ENCODE measurements around the gene ABHD12. TPM values are rescaled to one million over a fixed set of nuclear protein-coding genes. Genes with fewer than 3 reads are reported as not detected.

ABHD12 gene
- total and polyA plus RNA-seq, 2 donors (not counting 3 experiments of a cell fraction or from before 2014, with no cell fraction given), result 19.2 to 36.0 TPM

DNA sequence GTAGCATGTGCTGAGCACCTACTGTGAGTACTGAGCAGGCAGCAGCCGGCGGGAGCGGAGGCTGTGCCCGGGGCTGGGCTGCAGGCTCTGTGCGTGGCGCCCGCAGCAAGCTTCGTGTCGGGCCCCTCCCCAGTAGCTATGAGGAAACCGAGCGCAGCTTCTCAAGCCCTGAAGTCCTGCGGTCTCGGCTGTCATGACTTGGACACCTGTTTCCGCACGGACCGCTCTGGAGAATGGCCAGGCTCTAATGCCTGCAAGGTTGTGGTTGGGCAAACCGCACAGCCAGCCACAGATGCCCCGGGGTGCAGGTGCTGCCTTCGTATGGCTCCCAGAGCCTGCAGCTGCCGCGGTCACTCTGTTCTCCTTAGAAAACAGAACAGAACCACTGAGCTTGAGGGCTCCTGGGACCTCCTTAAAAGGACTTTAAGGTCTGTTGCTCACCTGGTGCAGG is 109.1 kb downstream of the ABHD12 start:
- TF ChIP-seq JUN (IDR thresholded peaks at IDR 0.05; ENCODE audit: borderline replicate concordance, insufficient read depth, insufficient read length, low read depth) (no peak), CTCF (IDR thresholded peaks at IDR 0.05; ENCODE audit: extremely low read depth in 1 of 2, insufficient read depth in 1 of 2, low read depth in 1 of 2, low read length in 2 of 2) (no peak)
- H3K27ac ChIP-seq (ENCODE audit: insufficient read depth, low read depth, low read length), result no peak overlapping the region
- ChIA-PET CTCF (interaction anchor here (1.0 to 1.4 kb wide), 2 partner anchors 118 to 287 kb away, joined by 3 to 5 read pairs; no protein-coding TSS in a partner anchor), POLR2A (no interaction called here)
- no peaks in the 10 kb centered on the region for H3K79me2 ChIP-seq (ENCODE audit: control insufficient read depth, insufficient read depth, low read length)
- no peak overlapping the region for H3K4me3 ChIP-seq (replicated peaks in 1 of 3; ENCODE audit: insufficient read depth in 1 of 3, low read depth in 1 of 3, low read length in 3 of 3)
- no peaks in the 10 kb centered on the region for H4K20me1 ChIP-seq (replicated peaks; ENCODE audit: control insufficient read depth, extremely low read depth, insufficient read depth, low read length)
- no peak overlapping the region for H2AFZ ChIP-seq (ENCODE audit: low read depth, low read length)
- no peak overlapping the region for H3K9ac ChIP-seq (replicated peaks; ENCODE audit: extremely low read depth, insufficient read depth, low read length)
- H3K36me3 ChIP-seq (ENCODE audit: control insufficient read depth in 2 of 2, extremely low read depth in 1 of 2, insufficient read depth in 2 of 2, low read length in 2 of 2), result peaks cover 10 to 62% of the 10 kb centered on the region in 2 experiments
- H3K4me1 ChIP-seq (ENCODE audit: control insufficient read depth, extremely low read depth, insufficient read depth, low read length), result no peaks in the 10 kb centered on the region
- dilution Hi-C loops (cut with MboI; ENCODE audit: extremely low pct_ligation_motif_present, low sequenced_read_pairs), result no loop called here
- intact Hi-C loops (cut with micrococcal nuclease), result no loop called here
- FAIRE-seq (no peak), DNase-seq (ENCODE audit: low read depth, low spot score) (no peak)
- no peak overlapping the region for H3K4me2 ChIP-seq (ENCODE audit: insufficient read depth, low read length)
- no peaks in the 10 kb centered on the region for H3K27me3 ChIP-seq (ENCODE audit: control insufficient read depth in 2 of 2, insufficient read depth in 2 of 2, low read length in 2 of 2)
- H3K9me1 ChIP-seq (replicated peaks; ENCODE audit: control insufficient read depth, extremely low read depth, insufficient read depth, low read length), result no peaks in the 10 kb centered on the region
- H3K9me3 ChIP-seq (replicated peaks; ENCODE audit: control insufficient read depth, insufficient read depth, low read length), result no peaks in the 10 kb centered on the region
- no TSS peak for BruUV-seq (replicated peaks)

DNA sequence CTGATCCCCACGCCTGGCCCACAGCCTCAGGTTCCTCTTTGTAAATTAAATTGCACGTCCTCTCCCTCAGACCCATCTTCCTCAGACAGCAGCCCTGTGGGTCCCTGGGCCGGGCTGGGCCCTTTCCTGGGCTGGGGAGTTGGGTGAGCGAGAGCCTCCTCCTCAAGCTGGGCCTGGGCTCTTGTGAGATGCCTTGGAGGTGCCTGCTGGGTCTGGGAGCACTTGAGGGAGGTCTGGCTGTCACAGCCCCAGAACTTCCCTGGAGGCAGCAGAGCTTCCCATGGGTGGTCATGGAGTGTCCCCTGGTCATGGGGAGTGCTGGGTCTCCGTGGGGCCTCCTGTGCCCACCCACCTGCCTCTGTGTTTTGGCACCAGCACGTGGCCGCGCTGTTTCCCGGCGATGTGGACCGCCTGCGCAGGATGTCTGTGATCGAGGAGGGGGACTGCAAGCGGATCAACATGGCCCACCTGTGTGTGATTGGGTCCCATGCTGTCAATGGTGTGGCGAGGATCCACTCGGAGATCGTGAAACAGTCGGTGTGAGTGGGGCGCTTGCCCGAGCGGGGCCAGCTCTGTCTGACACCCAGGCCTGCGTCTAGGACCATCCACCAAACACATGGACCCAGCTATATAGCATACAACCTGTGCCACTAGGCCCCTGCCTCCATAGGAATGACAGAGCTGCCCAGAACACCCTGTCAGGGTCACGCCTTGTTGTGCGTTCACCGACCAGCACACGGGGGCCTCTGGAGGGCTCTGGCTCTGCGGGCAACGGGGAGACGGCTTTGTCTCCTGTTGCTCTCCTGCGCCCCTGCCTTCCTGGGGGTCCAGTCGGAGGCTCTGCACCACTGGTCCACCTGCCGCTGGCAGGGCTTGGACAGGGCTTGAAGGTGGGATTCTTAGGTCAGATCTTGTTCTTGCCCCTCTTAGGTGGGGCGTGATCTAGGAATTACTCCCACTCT is 109.8 kb downstream of the ABHD12 start:
- H3K36me3 ChIP-seq (ENCODE audit: control insufficient read depth in 2 of 2, extremely low read depth in 1 of 2, insufficient read depth in 2 of 2, low read length in 2 of 2), result peaks cover 10 to 63% of the 10 kb centered on the region in 2 experiments
- dilution Hi-C loops (cut with MboI; ENCODE audit: extremely low pct_ligation_motif_present, low sequenced_read_pairs), result no loop called here
- no TSS peak for BruUV-seq (replicated peaks)

More for the DNA sequence above, 109.8 kb downstream of the ABHD12 start:
- H3K9me1 ChIP-seq (replicated peaks; ENCODE audit: control insufficient read depth, extremely low read depth, insufficient read depth, low read length), result no peaks in the 10 kb centered on the region
- H3K4me3 ChIP-seq (replicated peaks in 1 of 3; ENCODE audit: insufficient read depth in 1 of 3, low read depth in 1 of 3, low read length in 3 of 3), result no peak overlapping the region
- no peaks in the 10 kb centered on the region for H4K20me1 ChIP-seq (replicated peaks; ENCODE audit: control insufficient read depth, extremely low read depth, insufficient read depth, low read length)
- DNase-seq (ENCODE audit: low read depth, low spot score) (no peak), FAIRE-seq (no peak)
- ChIA-PET POLR2A (no interaction called here), CTCF (interaction anchor here (1.0 to 1.4 kb wide), 2 partner anchors 8 to 286 kb away, joined by 3 read pairs; no protein-coding TSS in a partner anchor)
- H3K27ac ChIP-seq (ENCODE audit: insufficient read depth, low read depth, low read length), result no peak overlapping the region
- H3K4me1 ChIP-seq (ENCODE audit: control insufficient read depth, extremely low read depth, insufficient read depth, low read length), result no peaks in the 10 kb centered on the region
- intact Hi-C loops (cut with micrococcal nuclease), result no loop called here
- no peak overlapping the region for H2AFZ ChIP-seq (ENCODE audit: low read depth, low read length)
- H3K27me3 ChIP-seq (ENCODE audit: control insufficient read depth in 2 of 2, insufficient read depth in 2 of 2, low read length in 2 of 2), result no peaks in the 10 kb centered on the region
- no peak overlapping the region for H3K9ac ChIP-seq (replicated peaks; ENCODE audit: extremely low read depth, insufficient read depth, low read length)
- TF ChIP-seq GATA2 (IDR thresholded peaks at IDR 0.05; ENCODE audit: insufficient read depth, insufficient read length, low read depth, low read length) (no peak), POLR2A (IDR thresholded peaks at IDR 0.05; ENCODE audit: low read depth, low read length) (no peak), POLR2AphosphoS5 (IDR thresholded peaks at IDR 0.05; ENCODE audit: insufficient read depth, low read depth, low read length) (no peak), MYC (IDR thresholded peaks at IDR 0.05; ENCODE audit: low read depth, low read length) (no peak), FOS (IDR thresholded peaks at IDR 0.05; ENCODE audit: borderline replicate concordance, insufficient read depth, low read length) (no peak), EZH2 (IDR thresholded peaks at IDR 0.05; ENCODE audit: borderline replicate concordance, low read depth, low read length, severe bottlenecking) (no peak)
- TF ChIP-seq, protein P1, sequence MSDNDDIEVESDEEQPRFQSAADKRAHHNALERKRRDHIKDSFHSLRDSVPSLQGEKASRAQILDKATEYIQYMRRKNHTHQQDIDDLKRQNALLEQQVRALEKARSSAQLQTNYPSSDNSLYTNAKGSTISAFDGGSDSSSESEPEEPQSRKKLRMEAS (IDR thresholded peaks at IDR 0.05; ENCODE audit: insufficient read depth, insufficient read length), result no peak
- no peaks in the 10 kb centered on the region for H3K9me3 ChIP-seq (replicated peaks; ENCODE audit: control insufficient read depth, insufficient read depth, low read length)
- H3K4me2 ChIP-seq (ENCODE audit: insufficient read depth, low read length), result no peak overlapping the region
- H3K79me2 ChIP-seq (ENCODE audit: control insufficient read depth, insufficient read depth, low read length), result no peaks in the 10 kb centered on the region
